ENCODE results near the gene CFAP299. TPM values are rescaled to one million over a fixed set of nuclear protein-coding genes. Genes with fewer than 3 reads are reported as not detected.

Gene CFAP299
- total RNA-seq, 1 experiment from 2014 or later: not detected

- Histone ChIP-seq H2AFZ (ENCODE audit: low read depth, low read length, poor library complexity, severe bottlenecking) (no peak overlapping the region), H3K27me3 (ENCODE audit: insufficient read depth, low read length) (no peaks in the 10 kb centered on the region; the same call in 1 of the 2 replicates), H3K27ac (ENCODE audit: low read depth, low read length) (no peak overlapping the region), H3K4me1 (ENCODE audit: control insufficient read depth in 1 of 2, insufficient read depth in 2 of 2, low read length in 2 of 2) (no peaks in the 10 kb centered on the region), H4K20me1 (ENCODE audit: insufficient read depth) (no peaks in the 10 kb centered on the region), H3K9me2 (ENCODE audit: insufficient read depth) (no peaks in the 10 kb centered on the region), H3K79me2 (ENCODE audit: insufficient read depth, low read length) (no peaks in the 10 kb centered on the region), H3K4me3 (replicated peaks in 1 of 2; ENCODE audit: low read depth in 1 of 2, low read length in 2 of 2) (no peak overlapping the region), H3K4me2 (ENCODE audit: low read length) (no peak overlapping the region), H3K9ac (ENCODE audit: low read length) (no peak overlapping the region), H3K36me3 (ENCODE audit: control insufficient read depth in 1 of 2, insufficient read depth in 2 of 2, low read length in 2 of 2) (no peaks in the 10 kb centered on the region), H3K9me3 (ENCODE audit: control insufficient read depth in 1 of 2, insufficient read depth in 1 of 2, low read depth in 1 of 2, low read length in 2 of 2) (no peaks in the 10 kb centered on the region)
- RAD21 ChIA-PET (ENCODE audit: low non-redundant PET in 1 of 2, low total read pairs in 2 of 2, uncharacterized antibody in 2 of 2, unreplicated experiment in 2 of 2): no interaction called here
- POLR2A ChIA-PET: no interaction called here
- CTCF ChIA-PET: no interaction called here
- no TSS peak for BruUV-seq (replicated peaks)
- intact Hi-C loops (cut with micrococcal nuclease): no loop called here
- no peak for TF ChIP-seq YY1 (IDR thresholded peaks at IDR 0.05; ENCODE audit: extremely low read depth, insufficient replicate concordance, low read depth, low read length)
- DNase-seq (ENCODE audit: low read depth, low spot score) (no peak), ATAC-seq (no peak)
Measured at GRCh38 chr4:80927420-80927819, 591.9 kb downstream of the CFAP299 start.

DNA sequence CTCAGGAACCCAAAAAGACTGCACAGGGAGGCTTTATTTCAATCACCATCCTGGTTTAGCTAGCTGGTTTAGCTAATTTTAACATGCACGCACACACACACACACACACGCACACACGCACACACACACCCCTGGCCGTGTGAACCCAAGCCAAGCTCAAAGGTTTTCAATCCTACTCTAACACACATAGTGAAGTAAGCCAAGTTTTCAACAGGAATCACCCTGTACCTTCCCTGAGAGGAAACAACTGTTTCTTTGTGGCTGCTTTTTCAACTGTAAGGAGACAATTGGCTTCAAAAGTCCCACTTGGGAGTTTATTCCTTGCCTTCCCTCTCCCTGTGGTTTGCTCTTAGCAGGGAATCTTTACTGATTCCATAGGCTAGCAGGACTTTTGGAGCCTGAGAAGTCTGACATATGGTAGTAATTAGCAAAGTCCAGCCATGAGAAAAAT lies 596.1 kb downstream of the CFAP299 start:
- RAD21 ChIA-PET (ENCODE audit: low non-redundant PET in 1 of 2, low total read pairs in 2 of 2, uncharacterized antibody in 2 of 2, unreplicated experiment in 2 of 2): no interaction called here
- H3K27ac ChIP-seq (ENCODE audit: low read depth, low read length): no peak overlapping the region
- no peak overlapping the region for H3K4me2 ChIP-seq (ENCODE audit: low read length)
- no peak overlapping the region for H2AFZ ChIP-seq (ENCODE audit: low read depth, low read length, poor library complexity, severe bottlenecking)
- no peaks in the 10 kb centered on the region for H3K36me3 ChIP-seq (ENCODE audit: control insufficient read depth in 1 of 2, insufficient read depth in 2 of 2, low read length in 2 of 2)
- ATAC-seq (no peak), DNase-seq (ENCODE audit: low read depth, low spot score) (no peak)
- TF ChIP-seq CBX3 (IDR thresholded peaks at IDR 0.05; ENCODE audit: low read depth): no peak
- TF ChIP-seq, protein P1, sequence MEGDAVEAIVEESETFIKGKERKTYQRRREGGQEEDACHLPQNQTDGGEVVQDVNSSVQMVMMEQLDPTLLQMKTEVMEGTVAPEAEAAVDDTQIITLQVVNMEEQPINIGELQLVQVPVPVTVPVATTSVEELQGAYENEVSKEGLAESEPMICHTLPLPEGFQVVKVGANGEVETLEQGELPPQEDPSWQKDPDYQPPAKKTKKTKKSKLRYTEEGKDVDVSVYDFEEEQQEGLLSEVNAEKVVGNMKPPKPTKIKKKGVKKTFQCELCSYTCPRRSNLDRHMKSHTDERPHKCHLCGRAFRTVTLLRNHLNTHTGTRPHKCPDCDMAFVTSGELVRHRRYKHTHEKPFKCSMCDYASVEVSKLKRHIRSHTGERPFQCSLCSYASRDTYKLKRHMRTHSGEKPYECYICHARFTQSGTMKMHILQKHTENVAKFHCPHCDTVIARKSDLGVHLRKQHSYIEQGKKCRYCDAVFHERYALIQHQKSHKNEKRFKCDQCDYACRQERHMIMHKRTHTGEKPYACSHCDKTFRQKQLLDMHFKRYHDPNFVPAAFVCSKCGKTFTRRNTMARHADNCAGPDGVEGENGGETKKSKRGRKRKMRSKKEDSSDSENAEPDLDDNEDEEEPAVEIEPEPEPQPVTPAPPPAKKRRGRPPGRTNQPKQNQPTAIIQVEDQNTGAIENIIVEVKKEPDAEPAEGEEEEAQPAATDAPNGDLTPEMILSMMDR (IDR thresholded peaks at IDR 0.05 in 2 of 3, conservative IDR thresholded peaks at IDR 0.05 in 1 of 3; ENCODE audit: borderline replicate concordance in 1 of 3, insufficient read depth in 1 of 3, low read depth in 2 of 3, low read length in 2 of 3): no peak
- TF ChIP-seq POLR2A (IDR thresholded peaks at IDR 0.05; ENCODE audit: borderline replicate concordance, extremely low read depth, insufficient read depth, insufficient read length): no peak
- no peak for TF ChIP-seq YY1 (IDR thresholded peaks at IDR 0.05; ENCODE audit: extremely low read depth, insufficient replicate concordance, low read depth, low read length)
- no peak for TF ChIP-seq FOSL1 (IDR thresholded peaks at IDR 0.05; ENCODE audit: low read depth)
- TF ChIP-seq EZH2phosphoT487 (IDR thresholded peaks at IDR 0.05; ENCODE audit: borderline replicate concordance): no peak
- no peak for TF ChIP-seq ZFX (IDR thresholded peaks at IDR 0.05)
- TF ChIP-seq, protein P2, sequence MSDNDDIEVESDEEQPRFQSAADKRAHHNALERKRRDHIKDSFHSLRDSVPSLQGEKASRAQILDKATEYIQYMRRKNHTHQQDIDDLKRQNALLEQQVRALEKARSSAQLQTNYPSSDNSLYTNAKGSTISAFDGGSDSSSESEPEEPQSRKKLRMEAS (IDR thresholded peaks at IDR 0.05): no peak
- TF ChIP-seq EGR1 (IDR thresholded peaks at IDR 0.05; ENCODE audit: low read depth): no peak
- TF ChIP-seq JUND (IDR thresholded peaks at IDR 0.05): no peak
- no peak for TF ChIP-seq CEBPB (IDR thresholded peaks at IDR 0.05; ENCODE audit: low read depth)
- no peak for TF ChIP-seq TCF7L2 (IDR thresholded peaks at IDR 0.05; ENCODE audit: borderline replicate concordance, extremely low read depth, insufficient read depth, insufficient read length)
- no peak for TF ChIP-seq ZNF274 (IDR thresholded peaks at IDR 0.05; ENCODE audit: low read depth, low read length)
- no peak for TF ChIP-seq SP1 (IDR thresholded peaks at IDR 0.05; ENCODE audit: low read depth)
- no peak for TF ChIP-seq RAD21 (IDR thresholded peaks at IDR 0.05; ENCODE audit: low read depth)
- TF ChIP-seq, protein P3, sequence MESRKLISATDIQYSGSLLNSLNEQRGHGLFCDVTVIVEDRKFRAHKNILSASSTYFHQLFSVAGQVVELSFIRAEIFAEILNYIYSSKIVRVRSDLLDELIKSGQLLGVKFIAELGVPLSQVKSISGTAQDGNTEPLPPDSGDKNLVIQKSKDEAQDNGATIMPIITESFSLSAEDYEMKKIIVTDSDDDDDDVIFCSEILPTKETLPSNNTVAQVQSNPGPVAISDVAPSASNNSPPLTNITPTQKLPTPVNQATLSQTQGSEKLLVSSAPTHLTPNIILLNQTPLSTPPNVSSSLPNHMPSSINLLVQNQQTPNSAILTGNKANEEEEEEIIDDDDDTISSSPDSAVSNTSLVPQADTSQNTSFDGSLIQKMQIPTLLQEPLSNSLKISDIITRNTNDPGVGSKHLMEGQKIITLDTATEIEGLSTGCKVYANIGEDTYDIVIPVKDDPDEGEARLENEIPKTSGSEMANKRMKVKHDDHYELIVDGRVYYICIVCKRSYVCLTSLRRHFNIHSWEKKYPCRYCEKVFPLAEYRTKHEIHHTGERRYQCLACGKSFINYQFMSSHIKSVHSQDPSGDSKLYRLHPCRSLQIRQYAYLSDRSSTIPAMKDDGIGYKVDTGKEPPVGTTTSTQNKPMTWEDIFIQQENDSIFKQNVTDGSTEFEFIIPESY (IDR thresholded peaks at IDR 0.05; ENCODE audit: extremely low read depth, insufficient replicate concordance, low read length): no peak
- TF ChIP-seq SIN3A (IDR thresholded peaks at IDR 0.05; ENCODE audit: low read depth): no peak
- H3K9ac ChIP-seq (ENCODE audit: low read length): no peak overlapping the region
- H3K27me3 ChIP-seq (ENCODE audit: insufficient read depth, low read length): peaks cover 2% of the 10 kb centered on the region; the same call in 1 of the 2 replicates
- BruUV-seq (replicated peaks): no TSS peak
- no peaks in the 10 kb centered on the region for H3K9me3 ChIP-seq (ENCODE audit: control insufficient read depth in 1 of 2, insufficient read depth in 1 of 2, low read depth in 1 of 2, low read length in 2 of 2)
- no peaks in the 10 kb centered on the region for H4K20me1 ChIP-seq (ENCODE audit: insufficient read depth)
- POLR2A ChIA-PET: no interaction called here
- H3K9me2 ChIP-seq (ENCODE audit: insufficient read depth): no peaks in the 10 kb centered on the region
- intact Hi-C loops (cut with micrococcal nuclease): no loop called here
- CTCF ChIA-PET: no interaction called here
- no peak overlapping the region for H3K4me3 ChIP-seq (replicated peaks in 1 of 2; ENCODE audit: low read depth in 1 of 2, low read length in 2 of 2)
- no peaks in the 10 kb centered on the region for H3K79me2 ChIP-seq (ENCODE audit: insufficient read depth, low read length)
- H3K4me1 ChIP-seq (ENCODE audit: control insufficient read depth in 1 of 2, insufficient read depth in 2 of 2, low read length in 2 of 2): no peaks in the 10 kb centered on the region

Measured in HCT116 (cell line).